A549 (cell line): ENCODE data around the gene TRPM5.

Source experiments
- CBX2 ChIP-seq: fragments of 200-600 bp; sonication (generic); IDR thresholded peaks from 2 replicates; pipeline ENCODE4 v1.6.1; 2016; ENCODE audit warnings: low read depth, mild to moderate bottlenecking, borderline replicate concordance
- EP300 ChIP-seq, 2 experiments: fragments of >200 bp; sonication (Bioruptor Twin); formaldehyde crosslinking; IDR thresholded peaks; 2 replicates in 1 of 2; 3 replicates in 1 of 2; pipeline ENCODE4 v1.6.1; 2016 to 2017
- HOXA7 ChIP-seq: fragments of 250-450 bp; sonication (Bioruptor Pico); IDR thresholded peaks from 2 replicates; pipeline ENCODE4 v1.5.0; 2020; ENCODE audit warnings: mild to moderate bottlenecking, moderate library complexity
- POLR2A ChIP-seq: IDR thresholded peaks from 2 replicates; pipeline ENCODE4 v1.6.1; 2012; ENCODE audit warnings: mild to moderate bottlenecking, low read length
- TF ChIP-seq, protein P1 (sequence below): fragments of >200 bp; sonication (Bioruptor Twin); formaldehyde crosslinking; IDR thresholded peaks from 3 replicates; pipeline ENCODE4 v1.5.1; 2016

DNA sequence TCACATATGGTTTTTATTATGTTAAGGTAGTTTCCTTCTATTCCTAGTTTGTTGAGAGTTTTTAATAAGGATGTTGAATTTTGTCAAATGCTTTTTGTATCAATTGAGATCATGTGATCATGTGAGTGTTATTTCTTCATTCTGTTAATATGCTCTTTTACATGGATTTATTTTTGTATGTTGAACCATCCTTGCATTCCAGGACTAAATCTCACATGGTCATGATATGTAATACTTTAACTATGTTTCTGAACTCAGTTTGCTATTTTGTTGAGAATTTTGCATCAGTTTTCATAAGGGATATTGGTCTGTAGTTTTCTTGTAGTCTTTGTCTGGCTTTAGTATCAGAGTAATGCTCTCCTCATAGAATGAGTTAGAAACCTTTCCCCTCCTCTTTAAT, 43.7 kb upstream of the TRPM5 start:
- TF ChIP-seq, protein P1, sequence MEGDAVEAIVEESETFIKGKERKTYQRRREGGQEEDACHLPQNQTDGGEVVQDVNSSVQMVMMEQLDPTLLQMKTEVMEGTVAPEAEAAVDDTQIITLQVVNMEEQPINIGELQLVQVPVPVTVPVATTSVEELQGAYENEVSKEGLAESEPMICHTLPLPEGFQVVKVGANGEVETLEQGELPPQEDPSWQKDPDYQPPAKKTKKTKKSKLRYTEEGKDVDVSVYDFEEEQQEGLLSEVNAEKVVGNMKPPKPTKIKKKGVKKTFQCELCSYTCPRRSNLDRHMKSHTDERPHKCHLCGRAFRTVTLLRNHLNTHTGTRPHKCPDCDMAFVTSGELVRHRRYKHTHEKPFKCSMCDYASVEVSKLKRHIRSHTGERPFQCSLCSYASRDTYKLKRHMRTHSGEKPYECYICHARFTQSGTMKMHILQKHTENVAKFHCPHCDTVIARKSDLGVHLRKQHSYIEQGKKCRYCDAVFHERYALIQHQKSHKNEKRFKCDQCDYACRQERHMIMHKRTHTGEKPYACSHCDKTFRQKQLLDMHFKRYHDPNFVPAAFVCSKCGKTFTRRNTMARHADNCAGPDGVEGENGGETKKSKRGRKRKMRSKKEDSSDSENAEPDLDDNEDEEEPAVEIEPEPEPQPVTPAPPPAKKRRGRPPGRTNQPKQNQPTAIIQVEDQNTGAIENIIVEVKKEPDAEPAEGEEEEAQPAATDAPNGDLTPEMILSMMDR: no peak
- no peak for TF ChIP-seq CBX2
- TF ChIP-seq EP300 (IDR thresholded peaks at IDR 0.05): no peak
- no peak for TF ChIP-seq POLR2A
- TF ChIP-seq HOXA7 (CRISPR knock-in tag): no peak
